ENCODE measurements around the gene OXT. TPM values are rescaled to one million over a fixed set of nuclear protein-coding genes. Genes with fewer than 3 reads are reported as not detected.

The OXT gene
- polyA plus RNA-seq, 1 experiment, result not detected

- Histone ChIP-seq H3K27me3 (ENCODE audit: control insufficient read depth, insufficient read depth, low read length) (peaks cover 46% of the 10 kb centered on the region), H3K27ac (ENCODE audit: low read depth, low read length) (no peak overlapping the region), H3K9me3 (ENCODE audit: control insufficient read depth, insufficient read depth, low read length) (no peaks in the 10 kb centered on the region; the same call in 1 of the 2 replicates), H3K4me3 (ENCODE audit: low read depth, low read length) (no peak overlapping the region)
- ChIA-PET CTCF (no interaction called here), POLR2A (no interaction called here)
- DNase-seq (ENCODE audit: low read depth, low spot score), result no peak
- no peak for TF ChIP-seq CTCF (IDR thresholded peaks at IDR 0.05; ENCODE audit: low read depth, low read length)
Observed at GRCh38 chr20:3082306-3082951, 11.0 kb downstream of the OXT start.

GRCh38 chr20:3082955-3083952 is 11.8 kb downstream of the OXT start:
- CTCF ChIA-PET, result interaction anchor here (0.8 kb wide), 1 partner anchor 30 kb away, joined by 3 read pairs; no protein-coding TSS in a partner anchor
- H3K27me3 ChIP-seq (ENCODE audit: control insufficient read depth, insufficient read depth, low read length), result peaks cover 47% of the 10 kb centered on the region
- no peak for DNase-seq (ENCODE audit: low read depth, low spot score)
- no peak overlapping the region for H3K27ac ChIP-seq (ENCODE audit: low read depth, low read length)
- no peaks in the 10 kb centered on the region; the same call in 1 of the 2 replicates for H3K9me3 ChIP-seq (ENCODE audit: control insufficient read depth, insufficient read depth, low read length)
- no peak for TF ChIP-seq CTCF (IDR thresholded peaks at IDR 0.05; ENCODE audit: low read depth, low read length)
- H3K4me3 ChIP-seq (ENCODE audit: low read depth, low read length), result no peak overlapping the region
- POLR2A ChIA-PET, result no interaction called here

GRCh38 chr20:3084283-3084985 is 13.0 kb downstream of the OXT start, which contains the start of gene AVP:
Gene AVP, minus strand, starts transcription at chr20:3084724. Its CDS starts 50 bp downstream, at chr20:3084674.
- Histone ChIP-seq H3K4me3 (ENCODE audit: low read depth, low read length) (no peak within 1 kb of the TSS), H3K27ac (ENCODE audit: low read depth, low read length) (no peak within 1 kb of the TSS), H3K9me3 (ENCODE audit: control insufficient read depth, insufficient read depth, low read length) (no peaks in the 10 kb centered on the region; the same call in 1 of the 2 replicates), H3K27me3 (ENCODE audit: control insufficient read depth, insufficient read depth, low read length) (peaks cover 49% of the 10 kb centered on the region)
- POLR2A ChIA-PET, result no interaction called here
- DNase-seq (ENCODE audit: low read depth, low spot score), result no peak
- no peak for TF ChIP-seq CTCF (IDR thresholded peaks at IDR 0.05; ENCODE audit: low read depth, low read length)
- CTCF ChIA-PET, result no interaction called here

GRCh38 chr20:3084986-3085360 is 13.6 kb downstream of the OXT start:
- no peaks in the 10 kb centered on the region; the same call in 1 of the 2 replicates for H3K9me3 ChIP-seq (ENCODE audit: control insufficient read depth, insufficient read depth, low read length)
- ChIA-PET POLR2A (no interaction called here), CTCF (no interaction called here)
- no peak overlapping the region for H3K4me3 ChIP-seq (ENCODE audit: low read depth, low read length)
- peaks cover 50% of the 10 kb centered on the region for H3K27me3 ChIP-seq (ENCODE audit: control insufficient read depth, insufficient read depth, low read length)
- TF ChIP-seq CTCF (IDR thresholded peaks at IDR 0.05; ENCODE audit: low read depth, low read length), result no peak
- H3K27ac ChIP-seq (ENCODE audit: low read depth, low read length), result no peak overlapping the region
- no peak for DNase-seq (ENCODE audit: low read depth, low spot score)
